ENCODE results near the gene NOTCH2.

- TF ChIP-seq EZH2phosphoT487 (IDR thresholded peaks at IDR 0.05; ENCODE audit: low read depth), result no peak
- TF ChIP-seq CTCF (IDR thresholded peaks at IDR 0.05; ENCODE audit: low read depth, low read length), result no peak
Observed at GRCh38 chr1:119962296-119962968, 107.0 kb downstream of the NOTCH2 start.
